HG03280 (cell line): ENCODE results near the gene PEX26.
"Not testable (repeated sequence)": the region's sequence is repeated elsewhere in the genome, so short reads cannot be mapped to it uniquely, and the experiment has no call there.

Experiments
- ATAC-seq: cut with Tn5 transposase; IDR thresholded peaks from one replicate; pipeline ENCODE4 v1.9.1; 2021; ENCODE audit warnings: mild to moderate bottlenecking, moderate library complexity; ENCODE audit not compliant: unreplicated experiment

Gene PEX26

GRCh38 chr22:18093661-18094060 is 15.9 kb downstream of the PEX26 start:
- no peak for ATAC-seq

- no peak for ATAC-seq
Observed at GRCh38 chr22:18095101-18095805, 17.5 kb downstream of the PEX26 start.

GRCh38 chr22:18096823-18097222 is 19.0 kb downstream of the PEX26 start:
- no peak for ATAC-seq

GRCh38 chr22:18100781-18101180 is 23.0 kb downstream of the PEX26 start:
- ATAC-seq: no peak

- no peak for ATAC-seq
Observed at GRCh38 chr22:18101536-18101935, 23.7 kb downstream of the PEX26 start.

- no peak for ATAC-seq
Observed at GRCh38 chr22:18103527-18104269, 25.9 kb downstream of the PEX26 start.

GRCh38 chr22:18104566-18104965 is 26.8 kb downstream of the PEX26 start:
- no peak for ATAC-seq

GRCh38 chr22:18105981-18106380 is 28.2 kb downstream of the PEX26 start:
- ATAC-seq: not testable (repeated sequence)

- not testable (repeated sequence) for ATAC-seq
Observed at GRCh38 chr22:18106550-18107341, 29.0 kb downstream of the PEX26 start.

GRCh38 chr22:18108187-18108586 is 30.4 kb downstream of the PEX26 start:
- no peak for ATAC-seq

- ATAC-seq: no peak
Observed at GRCh38 chr22:18109410-18110193, 31.8 kb downstream of the PEX26 start.

GRCh38 chr22:18110194-18110953 is 32.6 kb downstream of the PEX26 start, which contains the start of gene TUBA8:
TSS of gene TUBA8 (plus strand) at chr22:18110809. CDS start at chr22:18110866, 57 bp downstream.
- no peak for ATAC-seq

GRCh38 chr22:18110954-18111758 is 33.4 kb downstream of the PEX26 start:
- ATAC-seq: no peak

- ATAC-seq: no peak
Observed at GRCh38 chr22:18111759-18112330, 34.1 kb downstream of the PEX26 start.

GRCh38 chr22:18112440-18112839 is 34.6 kb downstream of the PEX26 start:
- no peak for ATAC-seq

- ATAC-seq: no peak
Observed at GRCh38 chr22:18113680-18114394, 36.0 kb downstream of the PEX26 start.

- no peak for ATAC-seq
Observed at GRCh38 chr22:18114495-18114894, 36.7 kb downstream of the PEX26 start.

GRCh38 chr22:18114976-18115652 is 37.3 kb downstream of the PEX26 start:
- ATAC-seq: no peak
